Tibial nerve (tissue), 4 donors: ENCODE data around the gene AOC2.

Experiments
- CTCF ChIP-seq, 5 experiments: fragments of 200-600 bp in 3 of 5; fragments of 450-650 bp in 2 of 5; sonication (generic) in 3 of 5; IDR thresholded peaks; one replicate each; pipeline ENCODE4 v1.5.1; 2016 to 2019; ENCODE audit warnings: antibody characterized with exemption in 5 of 5, mild to moderate bottlenecking in 3 of 5, moderate library complexity in 2 of 5
- EP300 ChIP-seq, 2 donors: sonication (generic); formaldehyde crosslinking; IDR thresholded peaks; one replicate each; pipeline ENCODE4 v1.6.1; 2017; ENCODE audit warnings: antibody characterized with exemption in 2 of 2, mild to moderate bottlenecking in 1 of 2
- POLR2A ChIP-seq, 2 donors: fragments of 450-650 bp; IDR thresholded peaks; one replicate each; pipeline ENCODE4 v1.6.1; 2017; ENCODE audit warnings: antibody characterized with exemption in 2 of 2, mild to moderate bottlenecking in 2 of 2, moderate library complexity in 2 of 2

GRCh38 chr17:42893359-42893758 lies 49.0 kb downstream of the AOC2 start:
- TF ChIP-seq POLR2A (IDR thresholded peaks at IDR 0.05) (no peak), CTCF (IDR thresholded peaks at IDR 0.05) (no peak), EP300 (IDR thresholded peaks at IDR 0.05) (peak in 1 of 2 donors; percentile 31)
